Testis (tissue), 3 donors: ENCODE data around the gene HSD17B2. TPM values are rescaled to one million over a fixed set of nuclear protein-coding genes. Genes with fewer than 3 reads are reported as not detected.

ENCODE experiments used
- DNase-seq: peaks from one replicate; pipeline ENCODE4 v3.0.0-alpha.2; 2019
- H3K27ac ChIP-seq, 2 donors: fragments of 200-600 bp; sonication (generic); one replicate each; pipeline ENCODE4 v1.5.1; 2019
- H3K27me3 ChIP-seq: fragments of 200-600 bp; sonication (generic); one replicate; pipeline ENCODE4 v1.5.1; 2019
- H3K36me3 ChIP-seq: fragments of 200-600 bp; sonication (generic); one replicate; pipeline ENCODE4 v1.5.1; 2017; ENCODE audit warnings: low read depth; ENCODE audit errors: missing control alignments
- H3K4me1 ChIP-seq: fragments of 200-600 bp; sonication (generic); one replicate; pipeline ENCODE4 v1.5.1; 2019
- H3K4me3 ChIP-seq, 2 donors: fragments of 200-600 bp; sonication (generic); one replicate each; pipeline ENCODE4 v1.5.1; 2017 to 2019
- H3K9me3 ChIP-seq: fragments of 200-600 bp; sonication (generic); one replicate; pipeline ENCODE4 v1.5.1; 2017
- CTCF ChIP-seq, 3 experiments: fragments of 450-650 bp in 2 of 3; fragments of 200-600 bp in 1 of 3; sonication (generic) in 1 of 3; IDR thresholded peaks; one replicate each; pipeline ENCODE4 v1.5.1; 2016 to 2019; ENCODE audit warnings: antibody characterized with exemption in 3 of 3, mild to moderate bottlenecking in 2 of 3, moderate library complexity in 1 of 3
- POLR2A ChIP-seq: fragments of 450-650 bp; IDR thresholded peaks from one replicate; pipeline ENCODE4 v1.6.1; 2017; ENCODE audit warnings: antibody characterized with exemption, mild to moderate bottlenecking, moderate library complexity
- WGBS, 2 donors: methylation state at CpG; one replicate each; pipeline ENCODE4 v1.1.5; 2018; 5-methylcytosine and 5-hydroxymethylcytosine counted together
- intact Hi-C: fragments of 100-400 bp; cut with DNase I; formaldehyde crosslinking; loops from one replicate; pipeline ENCODE4 v1.15.1; 2023; ENCODE audit warnings: low total_unique reads
- polyA plus RNA-seq: library from polyadenylated mRNA; stranded (reverse); fragments of 350-450 nt; fragmentation: Illumina TruSeq; extraction: RNeasy Lipid Tissue Mini Kit (QIAGEN cat#74804); gene quantifications from one replicate; pipeline ENCODE4 v1.2.3, GENCODE V29; 2014; ENCODE audit warnings: low read depth, low replicate concordance; ENCODE audit not compliant: insufficient read depth
- total RNA-seq, 2 donors: library from RNA; depleted of rRNA; stranded (reverse); fragments of >200 nt; gene quantifications; one replicate each; pipeline ENCODE4 v1.2.3, GENCODE V29; 2016

The HSD17B2 gene
- total and polyA plus RNA-seq, 3 donors from 2014 or later, result 0.71 TPM; not detected in 2

- intact Hi-C loops, result no loop called here
- TF ChIP-seq CTCF (IDR thresholded peaks at IDR 0.05) (no peak), POLR2A (no peak)
Measured at GRCh38 chr16:82133798-82134197, 98.7 kb downstream of the HSD17B2 start.

GRCh38 chr16:82134846-82135245 is 99.8 kb downstream of the HSD17B2 start:
- WGBS, 2 donors, result 94 to 96% methylated on average over 8 of the region's 8 CpGs
- DNase-seq, result no peak
- H3K27ac ChIP-seq, result no peak overlapping the region
- no peaks in the 10 kb centered on the region for H3K9me3 ChIP-seq
- TF ChIP-seq POLR2A (no peak), CTCF (IDR thresholded peaks at IDR 0.05) (no peak)
- H3K36me3 ChIP-seq, result no peaks in the 10 kb centered on the region
- H3K4me3 ChIP-seq, result no peak overlapping the region
- intact Hi-C loops, result no loop called here
- H3K27me3 ChIP-seq, result no peaks in the 10 kb centered on the region
- no peaks in the 10 kb centered on the region for H3K4me1 ChIP-seq

More at GRCh38 chr16:82133798-82134197, 98.7 kb downstream of the HSD17B2 start:
- no peak overlapping the region for H3K27ac ChIP-seq
- H3K4me1 ChIP-seq, result no peaks in the 10 kb centered on the region
- no peak overlapping the region for H3K4me3 ChIP-seq
- WGBS, 2 donors, result 80 to 82% methylated on average over 6 of the region's 6 CpGs
- DNase-seq, result no peak
- no peaks in the 10 kb centered on the region for H3K36me3 ChIP-seq
- H3K27me3 ChIP-seq, result no peaks in the 10 kb centered on the region
- H3K9me3 ChIP-seq, result no peaks in the 10 kb centered on the region

- Histone ChIP-seq H3K9me3 (no peaks in the 10 kb centered on the region), H3K27ac (no peak overlapping the region), H3K36me3 (no peaks in the 10 kb centered on the region), H3K4me1 (no peaks in the 10 kb centered on the region), H3K4me3 (no peak overlapping the region), H3K27me3 (no peaks in the 10 kb centered on the region)
- WGBS, 2 donors, result 67 to 69% methylated on average over 8 of the region's 8 CpGs
- TF ChIP-seq CTCF (IDR thresholded peaks at IDR 0.05), result no peak
- no peak for TF ChIP-seq POLR2A
- no peak for DNase-seq
- intact Hi-C loops, result no loop called here
Measured at GRCh38 chr16:82135844-82136243, 100.8 kb downstream of the HSD17B2 start.

GRCh38 chr16:82136956-82137821 is 102.1 kb downstream of the HSD17B2 start:
- H3K4me3 ChIP-seq, result no peak overlapping the region
- 63 to 81% methylated on average over 9 of the region's 9 CpGs for WGBS, 2 donors
- DNase-seq, result no peak

More at GRCh38 chr16:82136956-82137821, 102.1 kb downstream of the HSD17B2 start:
- TF ChIP-seq CTCF (IDR thresholded peaks at IDR 0.05) (no peak), POLR2A (no peak)
- Histone ChIP-seq H3K36me3 (no peaks in the 10 kb centered on the region), H3K9me3 (no peaks in the 10 kb centered on the region), H3K27me3 (no peaks in the 10 kb centered on the region), H3K27ac (no peak overlapping the region), H3K4me1 (no peaks in the 10 kb centered on the region)
- intact Hi-C loops, result no loop called here
